T-helper 22 cell (primary cell): ENCODE data around the gene COBL.

Experiments used
- DNase-seq: peaks from one replicate; pipeline ENCODE4 v3.0.0-alpha.2; 2020; ENCODE audit warnings: low read depth

COBL gene

DNA sequence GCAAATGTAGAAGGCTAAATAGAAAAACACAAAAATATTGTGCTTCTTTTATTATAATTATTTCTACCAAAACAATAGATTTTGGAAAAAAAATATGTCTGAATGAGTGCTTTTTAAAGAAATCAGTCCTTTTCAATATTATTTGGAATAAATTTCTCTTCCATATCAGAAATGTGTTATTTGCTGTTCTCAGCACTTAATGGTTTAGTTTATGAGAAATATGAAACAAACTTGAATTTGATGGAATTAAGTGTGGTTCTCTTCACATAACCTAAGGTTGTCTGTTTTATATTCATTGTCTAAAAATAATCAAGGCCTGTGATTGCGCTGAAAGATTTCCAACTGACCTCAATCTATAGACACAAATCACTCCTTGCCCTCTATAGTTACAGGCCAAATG lies 203.0 kb downstream of the COBL start:
- DNase-seq, result no peak

DNA sequence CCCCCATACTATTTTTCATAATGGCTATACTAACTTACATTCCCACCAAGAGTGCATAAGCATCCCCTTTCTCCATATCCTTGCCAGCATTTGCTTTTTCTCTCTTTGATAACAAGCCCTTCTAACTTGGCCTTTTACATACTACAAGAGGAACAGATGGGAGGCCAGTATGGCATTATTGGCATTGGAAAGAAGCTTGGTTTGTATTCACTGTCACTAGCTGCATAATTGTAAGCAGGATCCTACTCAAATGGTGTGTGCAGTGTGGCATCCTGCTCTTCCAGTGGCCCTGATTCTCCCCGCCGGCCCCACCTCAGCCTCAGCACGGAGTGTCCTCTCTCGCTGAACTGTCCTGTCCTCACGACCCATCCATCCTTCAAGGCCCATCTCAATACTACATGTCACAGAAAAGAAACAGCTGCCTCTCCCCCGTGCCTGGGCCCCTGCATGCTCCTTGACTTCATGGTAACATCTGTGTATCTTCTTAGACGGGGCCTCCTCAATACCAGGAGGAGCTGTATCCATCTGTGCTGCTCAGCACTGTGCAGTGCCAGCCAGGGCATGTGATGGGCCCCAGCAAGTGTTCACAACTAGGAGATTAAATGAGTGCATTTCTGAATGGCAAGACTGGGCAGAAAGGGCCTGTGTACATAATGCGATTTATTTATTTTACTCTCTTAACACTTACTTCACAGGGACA lies 205.2 kb downstream of the COBL start:
- no peak for DNase-seq

DNA sequence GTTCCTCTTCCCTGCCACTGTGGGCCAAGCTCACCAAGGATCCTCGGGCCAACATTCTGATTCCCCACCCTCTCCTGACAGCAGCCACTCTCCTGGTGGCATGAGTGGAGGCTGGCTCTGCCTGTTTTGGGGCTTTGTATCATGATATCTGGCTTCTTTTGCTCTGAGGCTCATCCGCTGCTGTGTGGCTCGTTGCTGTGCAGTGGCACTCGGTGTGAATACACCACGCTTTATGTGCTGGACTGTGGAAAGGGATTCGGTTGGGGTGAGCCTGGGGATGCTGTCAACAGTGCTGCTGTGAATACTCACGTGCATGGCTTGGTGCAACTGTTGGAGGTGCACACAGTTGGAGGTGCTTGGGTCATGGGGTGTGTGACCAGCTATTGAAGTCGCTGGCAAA lies 208.5 kb downstream of the COBL start:
- DNase-seq, result no peak

DNA sequence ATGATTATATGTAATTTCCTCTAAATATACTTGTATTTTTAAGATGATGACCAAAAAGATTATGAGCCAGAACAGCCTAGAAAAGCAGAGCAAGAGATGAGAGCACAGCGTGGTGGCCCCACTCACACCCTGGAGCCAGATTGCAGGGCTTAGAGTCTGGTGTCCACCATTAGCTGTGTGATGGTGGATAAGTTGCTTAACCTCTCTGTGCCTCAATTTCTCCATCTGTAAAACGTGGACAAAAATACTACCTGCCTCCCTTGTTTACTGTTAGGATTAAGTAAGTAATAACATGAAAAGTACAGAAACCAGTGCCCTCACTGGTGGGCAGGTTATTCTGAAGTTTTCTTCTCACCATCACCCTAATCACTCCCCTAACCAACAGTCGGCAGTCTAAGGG lies 212.3 kb downstream of the COBL start:
- no peak for DNase-seq

DNA sequence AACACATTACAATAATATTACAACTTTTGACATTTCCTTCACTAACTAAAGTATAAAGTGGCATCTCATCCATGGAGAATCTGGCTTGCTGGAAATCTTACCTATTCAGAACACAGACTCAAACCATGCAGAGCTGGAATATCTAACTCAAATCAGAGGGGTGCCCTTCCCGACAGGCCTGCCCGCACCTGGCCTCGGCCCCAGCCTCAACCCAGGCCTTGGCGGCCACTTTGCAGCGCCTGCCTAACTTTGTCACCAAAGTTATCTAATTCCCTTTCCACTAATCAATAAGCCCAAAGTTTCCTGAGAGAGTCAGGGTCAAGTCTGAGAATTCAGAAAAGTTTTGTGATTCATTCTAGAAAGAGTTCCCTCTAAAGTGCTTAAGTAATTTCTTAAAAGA lies 212.9 kb downstream of the COBL start:
- no peak for DNase-seq

DNA sequence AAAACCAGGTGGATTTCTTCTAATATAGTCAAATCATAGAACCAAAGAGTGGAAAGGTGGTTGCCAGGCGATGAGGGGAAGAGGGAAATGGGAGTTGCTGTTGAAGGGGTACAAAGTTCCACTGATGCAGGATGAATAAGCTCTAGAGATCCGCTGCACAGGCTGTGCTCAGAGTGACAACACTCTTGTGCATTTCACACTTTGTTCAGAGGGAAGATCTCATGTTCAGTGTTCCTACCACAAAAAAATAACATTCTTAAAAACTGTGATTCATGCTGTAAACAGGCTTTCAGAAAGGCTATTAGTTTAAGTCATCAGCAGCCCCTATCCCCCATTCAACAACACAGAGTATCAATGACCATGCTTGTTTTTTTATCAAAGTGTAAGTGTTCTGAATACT lies 213.8 kb downstream of the COBL start:
- no peak for DNase-seq

DNA sequence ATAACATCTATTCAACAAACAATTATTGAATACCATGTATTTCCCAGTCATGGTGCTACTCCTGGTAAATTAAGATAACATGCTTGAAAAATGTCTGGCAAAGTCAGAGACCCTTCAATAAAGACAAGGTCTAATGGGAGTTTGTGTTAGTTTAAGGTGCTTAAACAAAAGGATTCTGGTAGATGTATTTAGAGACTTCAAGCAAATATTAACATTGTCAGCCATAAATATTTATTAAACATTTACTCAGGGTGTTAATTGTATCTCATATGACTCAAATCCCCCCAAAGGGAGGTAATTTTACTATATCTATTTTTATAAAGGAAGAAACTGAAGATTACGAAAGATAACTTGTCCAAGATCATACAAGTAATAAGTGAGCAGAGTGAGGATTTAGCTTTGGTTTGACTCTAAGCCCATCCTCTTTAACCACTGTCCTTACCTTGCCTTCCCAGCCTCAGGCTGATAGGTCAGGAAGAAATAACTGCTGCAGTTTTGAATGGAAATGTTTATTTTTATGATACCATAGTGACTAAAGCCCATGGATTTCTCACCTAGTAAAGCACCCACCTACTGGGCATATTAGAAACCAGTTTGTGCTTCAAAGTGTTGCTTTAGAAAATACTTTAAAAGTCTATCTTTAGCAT lies 215.4 kb downstream of the COBL start:
- DNase-seq, result no peak

DNA sequence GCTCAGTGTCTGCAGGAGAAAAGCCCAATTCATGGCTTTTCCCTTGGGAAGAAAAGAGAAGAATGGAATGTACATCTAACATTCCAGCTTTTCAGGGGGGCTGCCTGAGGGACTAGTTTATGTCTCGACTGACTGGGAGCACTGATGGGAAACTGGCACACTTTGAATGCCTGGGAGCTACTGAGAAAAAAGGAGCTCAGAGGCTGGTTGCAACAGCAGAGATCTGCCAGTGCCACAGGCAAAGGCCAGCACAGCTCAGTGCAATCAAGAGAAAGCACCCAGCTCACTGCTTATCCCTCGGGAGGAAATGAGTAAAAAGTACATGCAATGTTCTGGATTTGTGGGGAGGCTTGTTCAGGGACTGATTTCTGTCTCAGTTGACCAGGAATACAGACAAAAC lies 226.2 kb downstream of the COBL start:
- no peak for DNase-seq

DNA sequence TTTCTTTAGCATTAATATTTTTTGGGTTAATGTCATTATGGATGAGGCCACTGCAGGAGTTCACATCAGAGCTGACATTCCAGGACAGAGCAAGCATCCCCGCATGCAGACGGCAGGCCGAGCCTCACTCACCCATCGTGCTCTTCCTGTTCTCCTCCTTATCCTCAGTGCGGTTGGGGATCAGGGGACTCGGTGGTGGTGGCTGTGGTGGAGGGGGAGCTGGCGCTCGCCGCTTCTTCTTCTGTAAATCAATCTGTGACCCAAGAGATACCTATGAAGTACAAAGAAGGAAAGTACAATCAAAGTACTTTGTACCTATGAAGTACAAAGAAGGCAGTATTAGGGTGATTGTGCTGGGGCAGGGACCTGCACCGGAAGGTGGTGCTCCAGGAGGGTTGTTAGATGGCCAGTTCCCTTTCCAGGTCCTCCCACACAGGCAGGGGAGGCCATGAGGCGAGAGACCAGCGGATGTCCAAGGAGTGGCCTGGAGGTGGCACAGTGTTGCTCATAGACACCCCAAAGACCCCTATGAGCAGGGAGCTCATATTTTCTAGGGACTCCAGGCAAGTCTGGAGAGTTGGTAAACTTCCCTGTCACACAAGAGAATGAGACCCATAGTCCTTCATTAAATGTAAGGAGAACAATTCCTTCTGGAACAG lies 231.4 kb downstream of the COBL start:
- DNase-seq, result no peak

DNA sequence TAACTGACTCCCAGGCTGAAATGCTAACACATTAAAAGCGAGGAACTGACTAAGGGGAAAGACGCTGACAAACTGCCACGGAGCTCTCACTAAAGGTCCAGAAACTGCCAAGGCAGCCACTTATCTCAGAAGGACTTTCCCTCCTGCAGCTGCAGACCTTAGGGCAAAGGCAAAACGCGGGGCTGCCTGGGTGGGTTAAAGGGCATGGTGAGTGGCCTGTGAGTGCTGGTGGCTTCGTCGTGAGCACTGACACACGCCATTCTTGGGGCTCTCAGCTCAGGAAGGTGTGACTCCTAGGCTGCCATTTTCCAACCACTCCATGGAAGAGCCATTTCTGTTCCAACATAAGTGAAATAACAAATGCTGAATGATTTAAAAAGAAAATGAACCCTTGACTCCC lies 232.5 kb downstream of the COBL start:
- DNase-seq, result no peak

DNA sequence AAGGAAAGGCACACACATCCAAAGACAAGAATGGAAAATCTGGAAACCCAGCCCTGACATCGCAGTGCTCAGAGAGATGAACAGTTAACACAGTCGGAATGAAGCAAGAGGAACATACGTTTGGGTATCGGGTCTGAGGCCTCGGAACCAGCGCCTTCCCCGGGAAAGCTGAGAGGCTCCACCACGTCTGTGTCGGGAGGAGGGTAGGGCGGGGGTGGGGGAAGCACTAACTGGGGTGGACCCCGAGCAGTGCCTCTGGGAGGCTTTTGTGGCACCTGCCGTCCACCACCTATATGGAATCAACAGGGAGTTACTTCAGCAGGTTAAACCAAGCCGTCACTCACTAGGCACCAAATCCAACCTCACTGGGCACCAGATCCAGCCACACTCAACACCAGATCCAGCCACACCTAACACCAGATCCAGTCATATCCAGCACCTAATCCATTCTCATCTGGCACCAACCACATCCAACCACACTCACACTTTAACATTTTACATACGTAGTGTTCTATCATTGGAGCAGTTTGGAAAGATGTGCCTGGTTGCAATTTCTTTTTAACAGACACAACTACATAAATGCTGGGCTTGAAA lies 233.6 kb downstream of the COBL start:
- DNase-seq, result no peak

DNA sequence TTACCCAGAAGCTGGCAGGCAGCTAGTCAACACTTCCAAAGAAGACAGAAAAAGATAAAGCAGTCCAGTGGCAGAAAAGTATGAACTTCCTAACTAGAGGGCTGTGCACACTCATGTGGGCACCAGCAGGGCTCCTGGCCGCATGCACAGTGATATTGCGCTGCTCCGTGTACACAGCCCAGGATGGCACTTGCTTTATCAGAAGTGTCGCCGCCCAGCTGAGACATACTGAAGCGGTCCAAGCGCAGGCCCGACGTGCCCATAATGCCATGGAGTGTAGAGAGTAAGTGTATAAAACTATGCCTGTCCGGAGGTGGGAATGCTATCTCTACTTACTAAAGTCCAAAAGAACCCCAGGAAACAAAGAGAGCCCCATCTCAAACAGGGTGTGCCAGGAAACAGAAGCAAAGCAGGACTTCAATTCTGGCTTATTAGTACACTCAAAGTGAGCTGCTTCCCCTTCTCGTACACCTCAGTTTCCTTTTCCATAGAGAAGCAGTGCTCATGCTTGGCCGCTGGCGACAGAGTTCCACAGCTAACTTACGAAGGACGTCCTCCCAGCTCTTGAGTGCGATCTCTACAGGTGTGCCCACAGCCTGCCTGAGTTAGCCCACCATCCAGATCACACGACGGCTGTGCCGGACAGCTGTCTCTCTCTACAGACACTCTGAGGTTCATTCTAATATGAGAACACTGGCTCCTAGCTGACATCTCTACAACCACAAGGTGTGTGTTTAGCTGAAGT lies 234.3 kb downstream of the COBL start:
- no peak for DNase-seq

DNA sequence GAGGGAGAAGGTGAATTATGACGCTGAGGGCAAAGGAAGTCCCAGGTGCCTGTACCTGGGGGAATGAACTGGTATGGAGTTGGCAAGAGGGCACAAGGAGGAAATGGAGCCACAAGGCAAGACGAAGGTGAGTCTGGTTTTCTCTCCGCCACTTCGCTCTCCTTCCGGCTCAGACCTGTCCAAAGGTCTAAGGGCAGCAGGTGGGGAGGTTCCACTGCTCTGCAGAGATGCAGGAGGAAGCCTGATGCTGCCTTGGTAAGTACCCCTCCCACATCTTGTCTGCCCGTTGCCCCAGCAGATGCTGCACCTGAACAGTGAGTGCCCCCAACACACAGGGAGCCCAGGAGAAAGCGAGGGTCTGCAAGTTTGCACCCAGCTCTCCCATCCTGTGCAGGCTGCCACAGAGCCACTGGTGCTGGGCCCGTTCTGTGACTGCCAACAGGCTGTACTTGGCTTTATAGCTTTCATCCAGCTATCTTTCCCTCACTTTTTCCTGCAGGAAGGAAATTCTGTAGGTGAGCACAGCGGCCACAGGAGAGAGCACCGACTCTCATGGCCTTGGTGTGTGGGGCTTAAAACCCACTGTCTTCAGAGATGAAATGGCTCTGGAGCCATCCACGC lies 235.2 kb downstream of the COBL start:
- DNase-seq, result no peak

DNA sequence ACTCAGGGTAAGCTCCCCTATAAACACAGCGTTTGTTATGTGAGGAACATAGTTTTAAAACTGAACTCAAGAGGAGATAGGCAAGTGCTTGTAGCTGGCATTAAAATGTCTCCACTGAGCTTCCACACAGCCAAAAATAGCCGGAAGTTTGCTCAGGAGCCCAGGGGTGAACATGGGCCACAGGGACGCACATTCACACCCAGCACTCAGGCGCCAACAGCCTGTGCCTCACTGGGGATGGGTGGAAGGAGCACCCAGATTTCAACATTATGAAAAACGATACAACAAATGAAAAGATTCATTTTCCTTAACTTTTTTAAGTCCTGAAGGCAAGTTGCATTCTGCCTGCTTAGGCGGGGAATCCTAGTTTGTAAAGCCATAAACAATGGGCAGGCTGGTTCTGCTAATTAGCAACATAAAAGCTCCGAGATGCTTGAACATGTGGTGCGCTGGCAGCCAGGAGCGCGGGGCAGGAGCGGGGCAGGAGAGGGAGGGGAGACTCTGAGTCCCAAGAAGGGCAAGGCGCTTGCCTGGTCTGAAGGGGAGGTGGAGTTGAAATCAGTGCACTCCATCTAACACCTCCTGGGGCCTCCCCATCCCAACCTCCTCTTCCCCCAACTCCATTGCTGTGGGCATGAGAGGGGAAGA lies 235.9 kb downstream of the COBL start:
- no peak for DNase-seq

DNA sequence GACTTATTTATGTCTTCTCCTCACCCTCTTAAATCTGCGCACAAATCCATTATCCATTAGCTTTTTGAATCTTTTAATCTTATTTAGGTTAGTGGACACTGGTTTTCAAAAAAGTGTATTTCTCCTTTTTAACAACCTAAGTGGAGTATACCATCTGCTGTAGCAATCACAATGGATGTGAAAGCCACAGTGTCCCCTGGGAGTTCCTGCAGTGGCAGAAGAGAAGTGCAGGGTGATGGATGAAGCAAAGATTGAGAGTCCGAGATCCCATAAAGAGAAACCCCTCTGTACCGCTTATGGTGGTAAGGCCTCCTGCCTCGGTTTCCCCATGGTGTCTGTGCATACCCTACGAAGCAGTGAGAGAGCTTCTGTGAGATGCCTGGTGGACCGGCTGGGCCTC lies 236.4 kb downstream of the COBL start:
- DNase-seq, result no peak

DNA sequence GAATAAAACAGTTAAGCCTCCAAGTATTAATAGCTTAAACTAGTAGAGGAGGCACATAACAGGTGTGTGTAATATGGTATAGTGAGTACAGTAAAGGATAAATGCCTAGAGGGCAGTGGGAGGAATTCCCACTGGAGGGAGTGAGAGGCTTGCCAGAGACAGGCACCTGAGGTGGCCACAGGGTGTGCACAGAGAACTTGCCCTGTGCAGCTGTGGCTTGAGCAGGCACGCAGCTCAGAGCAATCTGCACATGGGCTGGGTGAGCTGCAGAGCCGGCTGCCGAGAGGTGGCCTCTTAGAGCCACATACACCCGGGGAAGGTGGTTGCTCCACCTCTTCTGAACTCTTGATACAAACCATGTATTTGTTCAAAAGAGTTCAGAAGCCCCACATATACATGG lies 237.1 kb downstream of the COBL start:
- DNase-seq, result no peak

DNA sequence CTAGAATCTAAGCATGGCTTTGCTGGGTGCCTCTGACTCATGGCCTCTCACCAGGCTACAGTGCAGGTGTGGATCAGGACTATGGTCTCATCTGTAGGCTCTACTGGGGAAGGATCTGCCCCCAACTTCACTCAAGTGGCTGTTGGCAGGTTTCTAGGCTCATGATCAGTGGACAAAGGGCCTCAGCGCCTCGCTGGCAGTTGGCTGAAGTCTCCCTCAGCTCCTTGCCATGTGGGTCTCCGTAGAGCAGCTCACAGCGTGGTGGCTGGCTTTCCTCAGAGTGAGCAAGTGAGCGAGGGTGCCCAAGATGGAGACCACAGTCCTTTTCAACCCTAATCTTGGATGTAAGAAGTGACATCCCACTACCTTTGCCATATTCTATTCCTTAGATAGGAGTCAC lies 238.0 kb downstream of the COBL start:
- DNase-seq, result no peak

DNA sequence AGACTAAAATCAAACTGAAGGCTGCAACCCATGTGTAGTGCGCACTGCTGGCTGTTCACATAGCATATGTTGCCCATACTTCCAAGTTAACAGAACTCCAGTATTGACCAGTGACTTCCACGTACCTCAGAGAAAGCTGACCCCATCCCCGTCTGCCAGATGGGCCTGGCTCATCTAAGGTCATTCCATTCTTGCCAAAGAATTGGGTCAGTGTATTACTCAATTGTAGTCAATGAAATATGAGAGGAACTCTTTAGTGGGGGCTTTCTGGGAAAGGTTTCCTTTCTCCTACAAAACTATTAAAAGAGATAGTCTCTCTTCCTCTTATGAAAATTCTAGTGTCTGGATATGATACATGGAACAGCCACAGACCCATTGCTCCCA lies 238.6 kb downstream of the COBL start:
- no peak for DNase-seq

DNA sequence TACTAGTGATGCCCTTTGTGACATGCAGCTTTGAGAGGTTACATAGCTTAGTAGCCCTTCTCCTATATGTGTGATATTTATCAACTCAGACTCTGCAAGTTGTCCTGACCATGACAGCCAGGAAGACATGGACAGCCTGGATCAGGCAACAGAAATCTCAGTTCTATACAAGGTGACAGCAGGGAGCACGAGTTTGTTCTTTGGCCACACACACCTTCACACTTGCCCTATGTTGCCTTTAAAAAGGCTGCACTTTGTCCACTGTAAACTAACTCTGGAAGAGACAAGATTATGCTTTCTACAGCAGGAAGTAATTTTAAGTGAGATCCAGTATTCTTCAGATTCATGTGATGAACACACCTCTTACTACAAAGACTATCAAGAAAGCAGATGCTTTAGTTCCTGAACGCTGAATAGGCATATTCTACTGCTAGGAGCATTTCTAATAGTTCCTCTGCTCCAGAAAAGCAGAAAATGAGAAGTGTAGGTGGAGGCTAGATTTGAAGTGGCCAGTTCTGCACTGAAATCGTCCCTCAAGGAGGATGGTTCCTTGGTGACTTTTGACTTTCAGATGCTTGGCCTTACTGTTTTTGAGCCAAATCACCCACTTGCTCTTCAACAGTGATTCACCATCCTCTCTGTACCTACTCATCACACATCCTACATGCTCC lies 239.2 kb downstream of the COBL start:
- no peak for DNase-seq

DNA sequence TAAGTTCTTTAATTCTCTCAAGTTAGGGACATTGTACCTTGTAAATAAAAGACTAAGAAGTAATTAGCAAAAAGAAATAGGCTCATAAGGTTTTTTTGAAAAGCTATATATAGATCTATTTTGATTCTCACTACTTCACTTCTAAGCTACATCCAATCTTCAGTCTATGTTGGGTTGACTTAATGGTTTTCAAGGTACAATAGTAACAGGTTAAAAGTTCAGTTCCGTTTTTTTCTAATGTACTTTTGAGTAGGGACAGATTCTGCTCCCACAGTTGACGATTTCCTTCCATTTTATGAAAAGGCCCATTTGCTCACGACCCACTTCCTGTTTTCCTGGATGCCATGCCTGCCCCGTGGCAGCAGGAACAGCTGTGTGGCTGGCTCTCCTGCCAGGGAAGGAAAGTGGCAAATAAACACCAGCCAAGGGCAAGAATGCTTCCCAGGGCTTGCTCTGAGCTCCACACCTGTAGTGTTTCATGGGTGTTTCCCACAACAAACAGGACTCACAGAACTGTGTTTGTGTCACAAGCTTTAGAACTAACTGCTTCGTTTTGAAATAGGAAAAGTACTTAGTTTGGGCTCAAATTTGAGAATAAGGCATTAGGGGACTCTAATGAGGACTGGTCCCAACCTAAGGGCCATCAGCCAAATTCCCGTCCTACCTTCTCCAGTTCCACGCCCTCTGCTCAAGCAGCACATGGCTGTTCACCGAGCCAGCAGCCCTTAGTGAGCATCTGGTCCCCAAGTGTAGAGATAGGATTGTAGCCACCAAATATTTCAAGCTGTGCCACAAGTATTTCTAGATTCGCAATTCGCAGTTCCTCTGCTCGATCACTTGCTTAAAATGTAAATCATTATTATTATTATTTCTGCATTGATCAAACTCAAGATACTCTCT lies 240.7 kb downstream of the COBL start:
- DNase-seq, result no peak
